ENCODE measurements around the gene PER1. TPM values are rescaled to one million over a fixed set of nuclear protein-coding genes. Genes with fewer than 3 reads are reported as not detected.
A peak's percentile ranks its signal among the peaks of the same experiment; 100 is the strongest.

PER1 gene
- total and polyA plus RNA-seq, 2 of the 13 experiments (the other 11 are each of a cell fraction or from before 2014, with no cell fraction given), result 2.6 to 3.6 TPM

DNA sequence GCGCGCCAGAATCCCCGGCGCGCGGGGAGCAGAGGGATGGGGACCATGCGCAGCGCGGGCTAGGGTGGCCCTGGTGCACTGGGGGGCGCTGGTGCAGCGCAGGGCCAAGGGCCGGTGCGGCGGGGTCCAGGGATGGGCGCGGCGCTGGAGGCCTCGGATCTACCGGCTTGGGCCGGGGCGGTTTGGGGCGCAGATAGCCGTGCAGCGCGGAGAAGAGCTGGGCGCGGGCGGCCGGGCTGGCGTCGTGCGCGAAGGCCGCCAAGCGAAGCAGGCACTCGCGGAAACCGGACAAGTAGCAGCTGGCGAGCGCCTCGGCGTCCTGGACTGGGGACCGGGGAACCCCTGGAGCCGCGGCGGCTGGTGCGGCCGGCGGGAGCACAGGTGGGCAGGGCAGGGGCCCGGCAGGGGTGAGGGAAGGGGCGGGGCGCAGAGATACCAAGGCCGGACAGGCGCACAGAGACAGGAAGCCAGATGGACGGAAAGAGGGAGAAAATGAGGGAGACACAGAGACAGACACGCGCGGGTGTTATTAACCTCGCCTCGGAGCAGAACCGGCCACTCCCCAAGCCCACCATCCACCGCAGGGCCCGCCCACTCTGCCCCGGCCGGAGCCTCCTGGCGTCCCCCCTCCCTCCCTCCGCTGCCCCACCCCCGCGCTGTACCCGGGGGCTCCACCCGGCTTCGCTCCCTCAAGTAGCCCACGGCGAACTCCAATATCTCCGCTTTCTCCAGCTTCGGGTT, 30.4 kb downstream of the PER1 start (continued):
- TF ChIP-seq SPEN (CRISPR knock-in tag; IDR thresholded peaks at IDR 0.05; ENCODE audit: low read depth) (peak; percentile 61), ERF (CRISPR knock-in tag; IDR thresholded peaks at IDR 0.05) (peak; percentile 28; the same call in 1 of the 2 replicates), HOXA5 (CRISPR knock-in tag; IDR thresholded peaks at IDR 0.05) (peak; percentile 43; the same call in 1 of the 2 replicates), ZNF550 (CRISPR knock-in tag; IDR thresholded peaks at IDR 0.05; ENCODE audit: borderline replicate concordance) (no peak), NR1H2 (CRISPR knock-in tag; IDR thresholded peaks at IDR 0.05; ENCODE audit: borderline replicate concordance, low read depth) (0 out of 2 replicates have a peak, but pooled peaks have one; percentile 27), ELF3 (CRISPR knock-in tag; IDR thresholded peaks at IDR 0.05) (no peak), U2AF1 (optimal IDR thresholded peaks at IDR 0.05; ENCODE audit: low read depth, low read length) (no peak), NONO (IDR thresholded peaks at IDR 0.05) (no peak), NONO (CRISPR knock-in tag; conservative IDR thresholded peaks at IDR 0.05) (peak; percentile 58), SOX6 (IDR thresholded peaks at IDR 0.05) (no peak), SOX6 (CRISPR knock-in tag; IDR thresholded peaks at IDR 0.05) (0 out of 2 replicates have a peak, but pooled peaks have one; percentile 23), ZNF709 (CRISPR knock-in tag; IDR thresholded peaks at IDR 0.05) (0 out of 2 replicates have a peak, but pooled peaks have one; percentile 49), SALL1 (CRISPR knock-in tag; IDR thresholded peaks at IDR 0.05) (peak; percentile 32; the same call in 1 of the 2 replicates), ZNF451 (CRISPR knock-in tag; IDR thresholded peaks at IDR 0.05) (peak; percentile 27; the same call in 1 of the 2 replicates), KDM5B (CRISPR knock-in tag; IDR thresholded peaks at IDR 0.05; ENCODE audit: borderline replicate concordance) (peak; percentile 63; the same call in 1 of the 2 replicates), KLF12 (CRISPR knock-in tag; IDR thresholded peaks at IDR 0.05; ENCODE audit: borderline replicate concordance) (peak; percentile 78; the same call in 1 of the 2 replicates), ZNF614 (CRISPR knock-in tag; IDR thresholded peaks at IDR 0.05; ENCODE audit: borderline replicate concordance) (peak; percentile 39; the same call in 1 of the 2 replicates)
- TF ChIP-seq, protein P1, sequence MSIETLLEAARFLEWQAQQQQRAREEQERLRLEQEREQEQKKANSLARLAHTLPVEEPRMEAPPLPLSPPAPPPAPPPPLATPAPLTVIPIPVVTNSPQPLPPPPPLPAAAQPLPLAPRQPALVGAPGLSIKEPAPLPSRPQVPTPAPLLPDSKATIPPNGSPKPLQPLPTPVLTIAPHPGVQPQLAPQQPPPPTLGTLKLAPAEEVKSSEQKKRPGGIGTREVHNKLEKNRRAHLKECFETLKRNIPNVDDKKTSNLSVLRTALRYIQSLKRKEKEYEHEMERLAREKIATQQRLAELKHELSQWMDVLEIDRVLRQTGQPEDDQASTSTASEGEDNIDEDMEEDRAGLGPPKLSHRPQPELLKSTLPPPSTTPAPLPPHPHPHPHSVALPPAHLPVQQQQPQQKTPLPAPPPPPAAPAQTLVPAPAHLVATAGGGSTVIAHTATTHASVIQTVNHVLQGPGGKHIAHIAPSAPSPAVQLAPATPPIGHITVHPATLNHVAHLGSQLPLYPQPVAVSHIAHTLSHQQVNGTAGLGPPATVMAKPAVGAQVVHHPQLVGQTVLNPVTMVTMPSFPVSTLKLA (IDR thresholded peaks at IDR 0.05), result no peak
- TF ChIP-seq, protein P2, sequence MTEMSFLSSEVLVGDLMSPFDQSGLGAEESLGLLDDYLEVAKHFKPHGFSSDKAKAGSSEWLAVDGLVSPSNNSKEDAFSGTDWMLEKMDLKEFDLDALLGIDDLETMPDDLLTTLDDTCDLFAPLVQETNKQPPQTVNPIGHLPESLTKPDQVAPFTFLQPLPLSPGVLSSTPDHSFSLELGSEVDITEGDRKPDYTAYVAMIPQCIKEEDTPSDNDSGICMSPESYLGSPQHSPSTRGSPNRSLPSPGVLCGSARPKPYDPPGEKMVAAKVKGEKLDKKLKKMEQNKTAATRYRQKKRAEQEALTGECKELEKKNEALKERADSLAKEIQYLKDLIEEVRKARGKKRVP (CRISPR knock-in tag; IDR thresholded peaks at IDR 0.05), result no peak
- TF ChIP-seq, protein P3, sequence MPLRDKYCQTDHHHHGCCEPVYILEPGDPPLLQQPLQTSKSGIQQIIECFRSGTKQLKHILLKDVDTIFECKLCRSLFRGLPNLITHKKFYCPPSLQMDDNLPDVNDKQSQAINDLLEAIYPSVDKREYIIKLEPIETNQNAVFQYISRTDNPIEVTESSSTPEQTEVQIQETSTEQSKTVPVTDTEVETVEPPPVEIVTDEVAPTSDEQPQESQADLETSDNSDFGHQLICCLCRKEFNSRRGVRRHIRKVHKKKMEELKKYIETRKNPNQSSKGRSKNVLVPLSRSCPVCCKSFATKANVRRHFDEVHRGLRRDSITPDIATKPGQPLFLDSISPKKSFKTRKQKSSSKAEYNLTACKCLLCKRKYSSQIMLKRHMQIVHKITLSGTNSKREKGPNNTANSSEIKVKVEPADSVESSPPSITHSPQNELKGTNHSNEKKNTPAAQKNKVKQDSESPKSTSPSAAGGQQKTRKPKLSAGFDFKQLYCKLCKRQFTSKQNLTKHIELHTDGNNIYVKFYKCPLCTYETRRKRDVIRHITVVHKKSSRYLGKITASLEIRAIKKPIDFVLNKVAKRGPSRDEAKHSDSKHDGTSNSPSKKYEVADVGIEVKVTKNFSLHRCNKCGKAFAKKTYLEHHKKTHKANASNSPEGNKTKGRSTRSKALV (CRISPR knock-in tag; IDR thresholded peaks at IDR 0.05), result peak; percentile 97
- TF ChIP-seq, protein P4, sequence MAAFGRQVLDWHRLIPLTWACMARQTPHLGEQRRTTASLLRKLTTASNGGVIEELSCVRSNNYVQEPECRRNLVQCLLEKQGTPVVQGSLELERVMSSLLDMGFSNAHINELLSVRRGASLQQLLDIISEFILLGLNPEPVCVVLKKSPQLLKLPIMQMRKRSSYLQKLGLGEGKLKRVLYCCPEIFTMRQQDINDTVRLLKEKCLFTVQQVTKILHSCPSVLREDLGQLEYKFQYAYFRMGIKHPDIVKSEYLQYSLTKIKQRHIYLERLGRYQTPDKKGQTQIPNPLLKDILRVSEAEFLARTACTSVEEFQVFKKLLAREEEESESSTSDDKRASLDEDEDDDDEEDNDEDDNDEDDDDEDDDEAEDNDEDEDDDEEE (CRISPR knock-in tag; IDR thresholded peaks at IDR 0.05), result 0 out of 2 replicates have a peak, but pooled peaks have one; percentile 30
- TF ChIP-seq, protein P5, sequence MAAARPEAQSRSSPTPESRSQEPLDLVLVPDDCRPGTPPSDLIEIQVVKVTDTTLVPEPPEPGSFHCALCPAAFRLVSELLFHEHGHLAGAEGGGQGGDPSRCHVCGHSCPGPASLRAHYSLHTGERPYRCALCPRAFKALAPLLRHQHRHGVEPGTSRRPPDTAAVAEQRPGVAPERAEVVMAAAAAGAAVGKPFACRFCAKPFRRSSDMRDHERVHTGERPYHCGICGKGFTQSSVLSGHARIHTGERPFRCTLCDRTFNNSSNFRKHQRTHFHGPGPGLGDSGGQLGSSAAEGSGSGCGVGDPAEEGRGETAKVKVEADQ (CRISPR knock-in tag; IDR thresholded peaks at IDR 0.05; ENCODE audit: borderline replicate concordance), result peak; percentile 29; the same call in 1 of the 2 replicates

Measured in HepG2 (cell line).